ENCODE measurements around the gene RPS6KA5. TPM values are rescaled to one million over a fixed set of nuclear protein-coding genes. Genes with fewer than 3 reads are reported as not detected.
A peak's percentile ranks its signal among the peaks of the same experiment; 100 is the strongest.

RPS6KA5 gene
- total RNA-seq, 1 donor from 2014 or later: 12.8 TPM

DNA sequence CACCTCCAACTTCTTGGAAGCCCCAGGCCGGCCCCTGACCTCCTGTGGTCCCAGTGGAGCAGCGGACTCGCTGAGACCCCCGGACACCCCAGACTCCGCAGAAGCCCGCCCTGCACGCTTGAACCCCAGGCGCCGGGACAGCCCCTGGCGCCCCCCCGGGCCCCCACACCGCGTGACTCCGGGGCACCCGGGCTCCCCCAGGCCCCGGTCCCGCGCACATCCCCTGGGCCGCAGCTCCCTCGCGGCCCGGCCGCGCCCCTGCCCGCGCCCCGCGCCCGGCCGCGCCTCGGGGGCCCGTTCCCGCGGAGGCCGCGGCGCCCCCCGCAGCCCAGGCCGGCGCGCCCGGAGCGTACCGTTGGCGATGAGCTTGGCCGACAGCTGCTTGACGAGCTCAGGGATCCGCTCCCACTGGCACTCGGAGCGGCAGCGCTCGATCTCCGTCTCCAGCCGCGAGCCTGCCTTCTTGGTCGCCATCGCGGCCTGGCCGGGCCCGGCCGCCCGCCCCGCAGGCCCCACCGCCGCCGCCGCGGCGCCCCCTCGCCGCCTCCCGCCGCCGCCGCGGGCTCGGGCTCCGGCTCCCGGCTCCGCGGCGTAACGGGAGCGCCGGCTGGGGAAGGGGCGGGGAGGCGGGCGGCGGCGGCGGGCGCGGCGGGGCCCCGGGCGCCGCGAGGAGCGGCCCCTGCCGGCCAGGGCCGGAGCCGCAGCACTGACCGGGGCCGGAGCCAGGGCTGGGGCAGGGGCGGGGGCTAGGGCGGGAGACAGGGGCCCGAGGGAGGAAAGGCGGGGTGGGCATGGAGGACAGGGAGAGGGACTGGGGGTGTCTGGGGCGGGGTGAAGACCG, 244.4 kb downstream of the RPS6KA5 start, which contains the start of gene TTC7B:
TTC7B (minus strand) TSS at position 609 of the 841 bp plus-strand sequence; CDS start at position 474, 135 bp downstream.
- Mint-ChIP-seq H3K9me3 (no peaks in the 10 kb centered on the region), H3K4me1 (peaks cover 26% of the 10 kb centered on the region), H3K36me3 (no peaks in the 10 kb centered on the region), H3K27me3 (ENCODE audit: low read depth) (no peaks in the 10 kb centered on the region), H3K4me3 (peak within 1 kb of the TSS; percentile 77), H3K27ac (peak within 1 kb of the TSS; percentile 80)
- DNase-seq (ENCODE audit: low spot score in 2 of 2, unreplicated experiment in 2 of 2): peak; percentile 40 to 57
- TF ChIP-seq CTCF (IDR thresholded peaks at IDR 0.05; ENCODE audit: unreplicated experiment): no peak

DNA sequence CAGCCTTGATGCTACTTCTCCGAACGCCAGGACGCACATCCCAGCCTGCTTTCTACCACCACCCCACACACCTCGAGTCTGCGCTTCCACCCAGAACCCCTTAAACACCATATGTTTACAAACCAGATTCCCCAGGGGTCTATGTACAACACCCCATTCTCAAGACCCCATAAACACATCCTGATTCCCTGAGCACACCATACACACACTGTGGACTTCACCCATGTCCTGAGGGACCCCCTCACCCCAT, 244.9 kb downstream of the RPS6KA5 start:
- H3K27ac Mint-ChIP-seq: peak overlapping the region; percentile 80
- H3K9me3 Mint-ChIP-seq: no peaks in the 10 kb centered on the region
- H3K4me3 Mint-ChIP-seq: peak overlapping the region; percentile 77
- no peak for DNase-seq (ENCODE audit: low spot score in 2 of 2, unreplicated experiment in 2 of 2)
- H3K27me3 Mint-ChIP-seq (ENCODE audit: low read depth): no peaks in the 10 kb centered on the region
- no peak for TF ChIP-seq CTCF (IDR thresholded peaks at IDR 0.05; ENCODE audit: unreplicated experiment)
- H3K36me3 Mint-ChIP-seq: no peaks in the 10 kb centered on the region
- peaks cover 29% of the 10 kb centered on the region for H3K4me1 Mint-ChIP-seq

GRCh38 chr14:90814806-90815571, 245.5 kb downstream of the RPS6KA5 start:
- no peak for DNase-seq (ENCODE audit: low spot score in 2 of 2, unreplicated experiment in 2 of 2)
- H3K4me1 Mint-ChIP-seq: peaks cover 28% of the 10 kb centered on the region
- no peaks in the 10 kb centered on the region for H3K9me3 Mint-ChIP-seq
- H3K27ac Mint-ChIP-seq: peak overlapping the region; percentile 80
- no peaks in the 10 kb centered on the region for H3K27me3 Mint-ChIP-seq (ENCODE audit: low read depth)
- no peak for TF ChIP-seq CTCF (IDR thresholded peaks at IDR 0.05; ENCODE audit: unreplicated experiment)
- H3K36me3 Mint-ChIP-seq: no peaks in the 10 kb centered on the region
- peak overlapping the region; percentile 77 for H3K4me3 Mint-ChIP-seq

DNA sequence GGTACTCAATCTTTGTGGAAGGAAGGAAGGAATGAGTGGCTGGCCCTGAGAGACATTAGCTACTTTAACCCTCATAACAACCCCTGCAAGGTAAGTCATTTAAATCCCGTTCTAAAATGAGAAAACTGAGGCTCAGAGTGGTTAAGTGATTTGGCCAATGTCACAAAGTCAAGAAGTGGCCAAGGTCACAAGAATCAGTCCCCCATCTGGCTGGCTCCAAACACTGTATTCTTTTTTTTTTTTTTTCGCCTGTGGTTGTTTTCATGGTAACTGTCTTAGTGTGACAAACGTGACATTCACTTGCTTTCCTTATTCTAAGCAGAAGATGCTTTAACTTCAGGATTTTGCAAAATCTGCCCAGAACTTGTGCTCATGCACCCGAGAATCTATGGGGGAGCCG, 247.0 kb downstream of the RPS6KA5 start:
- Mint-ChIP-seq H3K9me3 (no peaks in the 10 kb centered on the region), H3K36me3 (no peaks in the 10 kb centered on the region), H3K27me3 (ENCODE audit: low read depth) (no peaks in the 10 kb centered on the region), H3K4me3 (peak overlapping the region; percentile 77), H3K27ac (no peak overlapping the region), H3K4me1 (peaks cover 23% of the 10 kb centered on the region)
- no peak for TF ChIP-seq CTCF (IDR thresholded peaks at IDR 0.05; ENCODE audit: unreplicated experiment)
- DNase-seq (ENCODE audit: low spot score in 2 of 2, unreplicated experiment in 2 of 2): no peak

DNA sequence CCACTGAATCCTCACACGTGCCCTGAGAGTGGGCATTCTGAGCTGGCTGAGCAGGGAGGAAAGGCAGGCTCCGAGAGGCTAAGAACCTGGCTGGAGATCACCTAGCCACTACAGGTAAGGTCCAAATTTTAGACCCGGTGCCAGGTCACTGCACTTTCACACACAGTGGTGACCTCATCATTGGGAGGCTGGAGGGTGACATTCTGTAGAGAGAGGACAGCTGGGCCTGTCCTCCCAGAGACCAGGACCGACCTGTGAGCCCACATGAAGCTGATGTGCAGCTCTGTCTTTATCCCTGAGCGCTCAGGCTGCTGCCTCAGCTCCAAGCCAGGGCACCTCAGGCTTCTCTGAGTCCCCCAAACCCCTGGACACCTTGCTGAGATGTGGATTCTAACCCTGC, 248.3 kb downstream of the RPS6KA5 start:
- Mint-ChIP-seq H3K4me3 (no peak overlapping the region), H3K27ac (no peak overlapping the region), H3K9me3 (no peaks in the 10 kb centered on the region), H3K27me3 (ENCODE audit: low read depth) (no peaks in the 10 kb centered on the region), H3K36me3 (no peaks in the 10 kb centered on the region), H3K4me1 (peaks cover 35% of the 10 kb centered on the region)
- TF ChIP-seq CTCF (IDR thresholded peaks at IDR 0.05; ENCODE audit: unreplicated experiment): no peak
- DNase-seq (ENCODE audit: low spot score in 2 of 2, unreplicated experiment in 2 of 2): no peak
